GM12878 (cell line): ENCODE data around the gene ANO7. TPM values are rescaled to one million over a fixed set of nuclear protein-coding genes. Genes with fewer than 3 reads are reported as not detected.

Experiments
- ATAC-seq: fragments of 200-7000 bp; cut with Tn5 transposase; 3 replicates; pipeline ENCODE4 v1.9.1; 2020; ENCODE audit warnings: mild to moderate bottlenecking, moderate library complexity
- BruUV-seq: library from RNA; stranded (reverse); fragments of 400-500 nt; replicated peaks from 2 replicates; lab custom pipeline; 2021; lab: Mats Ljungman, UMichigan
- CTCF ChIA-PET: fragments of 300-600 bp; sonication (Branson Sonifier 250); formaldehyde crosslinking; extraction: SDS; loops from one replicate; lab custom pipeline; 2021; ENCODE audit warnings: inconsistent platforms; lab: Yijun Ruan, JAX
- POLR2A ChIA-PET: fragments of 350-600 bp; formaldehyde crosslinking; extraction: SDS; loops from one replicate; lab custom pipeline; 2021; ENCODE audit warnings: inconsistent platforms; lab: Charles Lee
- RAD21 ChIA-PET: fragments of 300-600 bp; sonication (Branson Sonifier 250); formaldehyde crosslinking; loops from one replicate; lab custom pipeline; 2023; ENCODE audit warnings: antibody characterized with exemption; ENCODE audit not compliant: unreplicated experiment; lab: Charles Lee
- SMC1A ChIA-PET: fragments of 300-600 bp; sonication (Branson Sonifier 250); formaldehyde crosslinking; loops from one replicate; lab custom pipeline; 2023; ENCODE audit not compliant: unreplicated experiment, uncharacterized antibody; lab: Charles Lee
- DNase-seq: peaks from one replicate; pipeline ENCODE4 v3.0.0-alpha.2; 2011; ENCODE audit warnings: low read depth, low spot score
- FAIRE-seq: peaks from 3 replicates; lab custom pipeline; 2011; peaks lifted over from hg19 to GRCh38; lab: Jason Lieb, UNC
- H2AFZ ChIP-seq: 2 replicates; pipeline ENCODE4 v1.6.0; 2011; ENCODE audit warnings: low read depth, low read length, control low read depth; ENCODE audit not compliant: control insufficient read depth
- H3K27ac ChIP-seq: 2 replicates; pipeline ENCODE4 v1.5.1; 2011; ENCODE audit warnings: control low read depth; ENCODE audit not compliant: control insufficient read depth, insufficient read depth
- H3K27me3 ChIP-seq, 2 experiments: replicated peaks in 1 of 2; 2 replicates each; pipeline versions ENCODE4 v1.6.0 to v1.6.1; 2011; ENCODE audit warnings: low read length in 1 of 2; ENCODE audit not compliant: control insufficient read depth in 2 of 2, insufficient read depth in 2 of 2
- H3K36me3 ChIP-seq, 2 experiments: 2 replicates each; pipeline ENCODE4 v1.5.1; 2011; ENCODE audit warnings: low read length in 1 of 2; ENCODE audit not compliant: control insufficient read depth in 2 of 2, insufficient read depth in 2 of 2
- H3K4me1 ChIP-seq: 2 replicates; pipeline ENCODE4 v1.6.1; 2011; ENCODE audit warnings: mild to moderate bottlenecking, low read length, moderate library complexity, mixed read lengths; ENCODE audit not compliant: control insufficient read depth, insufficient read depth
- H3K4me2 ChIP-seq: 2 replicates; pipeline ENCODE4 v1.6.0; 2011; ENCODE audit warnings: control low read depth; ENCODE audit not compliant: control insufficient read depth, insufficient read depth
- H3K4me3 ChIP-seq: fragments of 200-600 bp; sonication (generic); 2 replicates; pipeline ENCODE4 v1.5.1; 2016
- H3K79me2 ChIP-seq: 2 replicates; pipeline ENCODE4 v1.6.0; 2011; ENCODE audit warnings: low read length; ENCODE audit not compliant: control insufficient read depth, insufficient read depth
- H3K9ac ChIP-seq: 2 replicates; pipeline ENCODE4 v1.8.0; 2011; ENCODE audit warnings: low read length, control low read depth, mixed read lengths; ENCODE audit not compliant: control insufficient read depth, insufficient read depth
- H3K9me3 ChIP-seq: replicated peaks from 3 replicates; pipeline ENCODE4 v1.5.1; 2011; ENCODE audit warnings: mild to moderate bottlenecking, low read length; ENCODE audit not compliant: control insufficient read depth, insufficient read depth
- H4K20me1 ChIP-seq: 2 replicates; pipeline ENCODE4 v1.6.0; 2011; ENCODE audit not compliant: control insufficient read depth, insufficient read depth
- BACH1 ChIP-seq: fragments of 450-650 bp; IDR thresholded peaks from 2 replicates; pipeline ENCODE4 v1.6.1; 2017; ENCODE audit warnings: mild to moderate bottlenecking, borderline replicate concordance
- CBX3 ChIP-seq: fragments of 200-600 bp; sonication (generic); IDR thresholded peaks from 2 replicates; pipeline ENCODE4 v1.6.1; 2016; ENCODE audit warnings: low read depth, borderline replicate concordance
- CBX5 ChIP-seq: sonication (generic); IDR thresholded peaks from 2 replicates; pipeline ENCODE4 v1.6.1; 2016; ENCODE audit warnings: low read depth, moderate library complexity, mild to moderate bottlenecking, inconsistent platforms
- CREM ChIP-seq: IDR thresholded peaks from 2 replicates; pipeline ENCODE4 v1.6.1; 2014; ENCODE audit warnings: antibody characterized with exemption, low read depth
- EED ChIP-seq: sonication (generic); IDR thresholded peaks from 2 replicates; pipeline ENCODE4 v1.6.1; 2016; ENCODE audit warnings: antibody characterized with exemption, low read depth
- EGR1 ChIP-seq, 2 experiments: IDR thresholded peaks; 1 replicate in 1 of 2; 2 replicates in 1 of 2; pipeline ENCODE4 v1.6.1; 2011 to 2012; ENCODE audit warnings: low read depth in 2 of 2, low read length in 2 of 2, borderline replicate concordance in 1 of 2, mild to moderate bottlenecking in 1 of 2, moderate library complexity in 1 of 2
- FOS ChIP-seq: IDR thresholded peaks from 3 replicates; pipeline ENCODE4 v1.6.1; 2011; ENCODE audit warnings: borderline replicate concordance; ENCODE audit not compliant: insufficient read length; ENCODE audit errors: extremely low read depth
- MTA3 ChIP-seq: IDR thresholded peaks from 2 replicates; pipeline ENCODE4 v1.6.1; 2012; ENCODE audit warnings: low read length, inconsistent platforms, borderline replicate concordance
- RELA ChIP-seq: fragments of 450-650 bp; IDR thresholded peaks from 2 replicates; pipeline ENCODE4 v1.8.0; 2014; ENCODE audit warnings: borderline replicate concordance; ENCODE audit not compliant: partially characterized antibody
- ZNF24 ChIP-seq: fragments of 450-650 bp; IDR thresholded peaks from 2 replicates; pipeline ENCODE4 v1.6.1; 2017; ENCODE audit warnings: antibody characterized with exemption, mild to moderate bottlenecking
- WGBS: methylation state at CpG from one replicate; pipeline ENCODE4 v1.1.6; 2016; ENCODE audit warnings: low lambda C conversion rate; ENCODE audit not compliant: insufficient replicate concordance, insufficient coverage; ENCODE audit errors: missing lambda C conversion rate; 5-methylcytosine and 5-hydroxymethylcytosine counted together
- in situ Hi-C: fragments of 300-500 bp; cut with MboI; formaldehyde crosslinking; loops from 9 replicates; pipeline ENCODE4 v1.14.3; 2018; ENCODE audit warnings: mixed read lengths
- intact Hi-C: fragments of 100-400 bp; cut with micrococcal nuclease; formaldehyde crosslinking; loops from one replicate; pipeline ENCODE4 v1.14.2; 2022; ENCODE audit not compliant: unreplicated experiment
- polyA plus RNA-seq, 11 experiments: library from polyadenylated mRNA; depleted of rRNA in 4 of 11; unstranded in 6 of 11; stranded (reverse) in 5 of 11; fragments of >200 nt; fragmentation: Nextera tagmentation in 4 of 11; fragmentation: Illumina TruSeq in 1 of 11; extraction: Ambion mirVana in 4 of 11; extraction: Trizol in 1 of 11; gene quantifications; 1 replicate in 1 of 11; 2 replicates in 10 of 11; pipeline versions ENCODE4 v1.2.1 to v1.2.3, GENCODE V29; 2011 to 2016; ENCODE audit warnings: inconsistent platforms in 2 of 11, missing spikeins in 2 of 11, low read depth in 1 of 11
- total RNA-seq, 4 experiments: library from RNA; depleted of rRNA in 3 of 4; stranded (reverse); fragments of >200 nt in 3 of 4; fragmentation: Illumina TruSeq in 1 of 4; extraction: Trizol in 1 of 4; gene quantifications; 2 replicates each; pipeline versions ENCODE4 v1.2.1 to v1.2.3, GENCODE V29; 2013 to 2021
- TF ChIP-seq, protein P1 (sequence below): IDR thresholded peaks from 2 replicates; pipeline ENCODE4 v1.6.1; 2011; ENCODE audit warnings: borderline replicate concordance, low read depth, mild to moderate bottlenecking, moderate library complexity, mixed read lengths, low read length; ENCODE audit not compliant: insufficient read depth; ENCODE audit errors: extremely low read length
- TF ChIP-seq, protein P2 (sequence below): IDR thresholded peaks from 2 replicates; pipeline ENCODE4 v1.6.1; 2011; ENCODE audit warnings: low read depth, low read length, improper control_type of control experiment, borderline replicate concordance
- TF ChIP-seq, protein P3 (sequence below): fragments of 450-650 bp; formaldehyde crosslinking; IDR thresholded peaks from 2 replicates; pipeline ENCODE4 v1.4.0; 2020; ENCODE audit warnings: mild to moderate bottlenecking, moderate library complexity
- TF ChIP-seq, protein P4 (sequence below): fragments of 450-650 bp; IDR thresholded peaks from 2 replicates; pipeline ENCODE4 v1.6.1; 2018; ENCODE audit warnings: mild to moderate bottlenecking, low read depth, moderate library complexity; ENCODE audit not compliant: partially characterized antibody

Gene ANO7
- total and polyA plus RNA-seq, 10 of the 15 experiments (the other 5 are each of a cell fraction or from before 2014, with no cell fraction given), result 0.08 to 1.4 (median 0.44) TPM

DNA sequence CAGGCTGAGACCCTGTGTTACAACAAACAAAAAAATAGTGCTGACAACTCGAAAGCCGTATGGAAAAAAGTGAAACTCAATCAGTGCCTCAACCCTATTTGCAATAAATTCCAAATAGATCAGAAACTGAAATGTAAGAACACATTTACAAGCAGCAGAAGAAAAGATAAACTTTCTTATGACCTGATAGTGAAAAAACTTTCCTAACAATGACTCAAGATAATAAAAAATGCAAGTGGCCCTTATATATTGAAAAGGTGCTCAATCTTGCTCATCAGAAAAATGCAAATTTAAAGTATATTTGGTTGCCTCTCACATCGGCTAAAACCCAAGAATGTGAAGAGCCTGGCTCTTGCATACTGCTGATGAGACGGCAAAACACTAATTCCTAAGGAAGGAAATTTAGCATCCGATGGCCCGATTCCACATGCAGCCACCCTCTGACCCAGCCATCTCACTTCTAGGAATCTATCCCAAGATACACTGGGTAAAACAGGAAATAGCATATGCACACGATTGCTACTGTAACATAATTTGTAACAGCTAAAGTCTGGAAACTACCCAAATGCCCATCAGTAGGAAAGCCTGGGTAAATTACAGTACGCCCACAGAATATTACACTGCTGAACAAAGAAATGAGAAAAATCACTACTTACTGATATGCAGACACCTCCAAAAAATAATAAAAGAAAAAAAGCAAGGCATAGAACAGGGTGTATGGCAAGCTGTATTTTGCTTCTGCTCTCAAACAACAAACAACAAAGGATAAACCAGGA is 70.2 kb downstream of the ANO7 start:
- no peak overlapping the region for H3K4me3 ChIP-seq
- ChIA-PET CTCF (interaction anchor here (0.6 to 3.8 kb wide), 5 partner anchors 56 to 216 kb away, joined by 3 to 20 read pairs (median 5); no protein-coding TSS in a partner anchor), RAD21 (interaction anchor here (1.5 to 1.7 kb wide), 2 partner anchors 60 to 134 kb away, joined by 5 to 10 read pairs; no protein-coding TSS in a partner anchor), SMC1A (interaction anchor here (1.1 to 2.6 kb wide), 3 partner anchors 13 to 134 kb away, joined by 3 to 10 read pairs (median 3); no protein-coding TSS in a partner anchor), POLR2A (no interaction called here)
- DNase-seq (no peak), ATAC-seq (no peak), FAIRE-seq (no peak)
- no peaks in the 10 kb centered on the region for H3K4me1 ChIP-seq
- in situ Hi-C loops, result no loop called here
- no TSS peak for BruUV-seq
- no peak overlapping the region for H2AFZ ChIP-seq
- no peaks in the 10 kb centered on the region for H3K27me3 ChIP-seq
- no peak overlapping the region for H3K27ac ChIP-seq
- no peak overlapping the region for H3K9ac ChIP-seq
- H4K20me1 ChIP-seq, result no peaks in the 10 kb centered on the region; the same call in 1 of the 2 replicates
- intact Hi-C loops, result loop anchor here (10.0 kb wide), 1 partner anchor 136 kb away; no protein-coding TSS in a partner anchor
- H3K9me3 ChIP-seq, result no peaks in the 10 kb centered on the region
- H3K36me3 ChIP-seq, result peaks cover 35 to 48% of the 10 kb centered on the region in 2 experiments
- H3K4me2 ChIP-seq, result no peak overlapping the region
- H3K79me2 ChIP-seq, result no peaks in the 10 kb centered on the region; the same call in 1 of the 2 replicates
- WGBS, result 63% methylated on average over 8 of the region's 8 CpGs
- TF ChIP-seq ZNF24 (no peak), MTA3 (no peak), CBX3 (no peak), FOS (no peak), BACH1 (no peak), CBX5 (no peak), RELA (no peak), CREM (no peak), EED (no peak), EGR1 (IDR thresholded peaks at IDR 0.05; ENCODE audit: borderline replicate concordance in 1 of 2, low read depth in 2 of 2, low read length in 2 of 2) (no peak)
- TF ChIP-seq, protein P1, sequence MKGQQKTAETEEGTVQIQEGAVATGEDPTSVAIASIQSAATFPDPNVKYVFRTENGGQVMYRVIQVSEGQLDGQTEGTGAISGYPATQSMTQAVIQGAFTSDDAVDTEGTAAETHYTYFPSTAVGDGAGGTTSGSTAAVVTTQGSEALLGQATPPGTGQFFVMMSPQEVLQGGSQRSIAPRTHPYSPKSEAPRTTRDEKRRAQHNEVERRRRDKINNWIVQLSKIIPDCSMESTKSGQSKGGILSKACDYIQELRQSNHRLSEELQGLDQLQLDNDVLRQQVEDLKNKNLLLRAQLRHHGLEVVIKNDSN, result no peak
- TF ChIP-seq, protein P2, sequence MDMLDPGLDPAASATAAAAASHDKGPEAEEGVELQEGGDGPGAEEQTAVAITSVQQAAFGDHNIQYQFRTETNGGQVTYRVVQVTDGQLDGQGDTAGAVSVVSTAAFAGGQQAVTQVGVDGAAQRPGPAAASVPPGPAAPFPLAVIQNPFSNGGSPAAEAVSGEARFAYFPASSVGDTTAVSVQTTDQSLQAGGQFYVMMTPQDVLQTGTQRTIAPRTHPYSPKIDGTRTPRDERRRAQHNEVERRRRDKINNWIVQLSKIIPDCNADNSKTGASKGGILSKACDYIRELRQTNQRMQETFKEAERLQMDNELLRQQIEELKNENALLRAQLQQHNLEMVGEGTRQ, result no peak
- TF ChIP-seq, protein P3, sequence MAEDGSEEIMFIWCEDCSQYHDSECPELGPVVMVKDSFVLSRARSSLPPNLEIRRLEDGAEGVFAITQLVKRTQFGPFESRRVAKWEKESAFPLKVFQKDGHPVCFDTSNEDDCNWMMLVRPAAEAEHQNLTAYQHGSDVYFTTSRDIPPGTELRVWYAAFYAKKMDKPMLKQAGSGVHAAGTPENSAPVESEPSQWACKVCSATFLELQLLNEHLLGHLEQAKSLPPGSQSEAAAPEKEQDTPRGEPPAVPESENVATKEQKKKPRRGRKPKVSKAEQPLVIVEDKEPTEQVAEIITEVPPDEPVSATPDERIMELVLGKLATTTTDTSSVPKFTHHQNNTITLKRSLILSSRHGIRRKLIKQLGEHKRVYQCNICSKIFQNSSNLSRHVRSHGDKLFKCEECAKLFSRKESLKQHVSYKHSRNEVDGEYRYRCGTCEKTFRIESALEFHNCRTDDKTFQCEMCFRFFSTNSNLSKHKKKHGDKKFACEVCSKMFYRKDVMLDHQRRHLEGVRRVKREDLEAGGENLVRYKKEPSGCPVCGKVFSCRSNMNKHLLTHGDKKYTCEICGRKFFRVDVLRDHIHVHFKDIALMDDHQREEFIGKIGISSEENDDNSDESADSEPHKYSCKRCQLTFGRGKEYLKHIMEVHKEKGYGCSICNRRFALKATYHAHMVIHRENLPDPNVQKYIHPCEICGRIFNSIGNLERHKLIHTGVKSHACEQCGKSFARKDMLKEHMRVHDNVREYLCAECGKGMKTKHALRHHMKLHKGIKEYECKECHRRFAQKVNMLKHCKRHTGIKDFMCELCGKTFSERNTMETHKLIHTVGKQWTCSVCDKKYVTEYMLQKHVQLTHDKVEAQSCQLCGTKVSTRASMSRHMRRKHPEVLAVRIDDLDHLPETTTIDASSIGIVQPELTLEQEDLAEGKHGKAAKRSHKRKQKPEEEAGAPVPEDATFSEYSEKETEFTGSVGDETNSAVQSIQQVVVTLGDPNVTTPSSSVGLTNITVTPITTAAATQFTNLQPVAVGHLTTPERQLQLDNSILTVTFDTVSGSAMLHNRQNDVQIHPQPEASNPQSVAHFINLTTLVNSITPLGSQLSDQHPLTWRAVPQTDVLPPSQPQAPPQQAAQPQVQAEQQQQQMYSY (CRISPR knock-in tag), result no peak
- TF ChIP-seq, protein P4, sequence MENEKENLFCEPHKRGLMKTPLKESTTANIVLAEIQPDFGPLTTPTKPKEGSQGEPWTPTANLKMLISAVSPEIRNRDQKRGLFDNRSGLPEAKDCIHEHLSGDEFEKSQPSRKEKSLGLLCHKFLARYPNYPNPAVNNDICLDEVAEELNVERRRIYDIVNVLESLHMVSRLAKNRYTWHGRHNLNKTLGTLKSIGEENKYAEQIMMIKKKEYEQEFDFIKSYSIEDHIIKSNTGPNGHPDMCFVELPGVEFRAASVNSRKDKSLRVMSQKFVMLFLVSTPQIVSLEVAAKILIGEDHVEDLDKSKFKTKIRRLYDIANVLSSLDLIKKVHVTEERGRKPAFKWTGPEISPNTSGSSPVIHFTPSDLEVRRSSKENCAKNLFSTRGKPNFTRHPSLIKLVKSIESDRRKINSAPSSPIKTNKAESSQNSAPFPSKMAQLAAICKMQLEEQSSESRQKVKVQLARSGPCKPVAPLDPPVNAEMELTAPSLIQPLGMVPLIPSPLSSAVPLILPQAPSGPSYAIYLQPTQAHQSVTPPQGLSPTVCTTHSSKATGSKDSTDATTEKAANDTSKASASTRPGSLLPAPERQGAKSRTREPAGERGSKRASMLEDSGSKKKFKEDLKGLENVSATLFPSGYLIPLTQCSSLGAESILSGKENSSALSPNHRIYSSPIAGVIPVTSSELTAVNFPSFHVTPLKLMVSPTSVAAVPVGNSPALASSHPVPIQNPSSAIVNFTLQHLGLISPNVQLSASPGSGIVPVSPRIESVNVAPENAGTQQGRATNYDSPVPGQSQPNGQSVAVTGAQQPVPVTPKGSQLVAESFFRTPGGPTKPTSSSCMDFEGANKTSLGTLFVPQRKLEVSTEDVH, result no peak
